HG02938 (cell line): ENCODE measurements around the gene SPAST.
A peak's percentile ranks its signal among the peaks of the same experiment; 100 is the strongest.
"Not testable (repeated sequence)": the region's sequence is repeated elsewhere in the genome, so short reads cannot be mapped to it uniquely, and the experiment has no call there.

ENCODE experiments used
- ATAC-seq: cut with Tn5 transposase; IDR thresholded peaks from one replicate; pipeline ENCODE4 v1.9.1; 2021; ENCODE audit warnings: mild to moderate bottlenecking, moderate library complexity; ENCODE audit not compliant: unreplicated experiment

SPAST gene

DNA sequence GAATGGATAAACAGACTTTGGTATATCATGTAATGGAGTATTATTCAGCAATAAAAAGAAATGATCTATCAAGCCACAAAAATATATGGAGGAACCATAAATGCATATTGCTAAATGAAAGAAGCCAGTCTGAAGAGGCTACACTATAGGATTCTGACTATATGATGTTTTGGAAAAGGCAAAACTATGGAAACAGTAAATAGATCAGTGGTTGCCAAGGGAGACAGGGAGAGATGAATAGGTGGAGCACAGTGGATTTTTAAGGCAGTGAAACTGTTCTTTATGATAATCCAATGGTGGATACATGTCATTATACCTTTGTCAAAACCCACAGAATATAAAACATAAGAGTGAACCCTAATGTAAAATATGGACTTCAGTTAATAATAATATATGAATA is 61.3 kb downstream of the SPAST start:
- no peak for ATAC-seq

DNA sequence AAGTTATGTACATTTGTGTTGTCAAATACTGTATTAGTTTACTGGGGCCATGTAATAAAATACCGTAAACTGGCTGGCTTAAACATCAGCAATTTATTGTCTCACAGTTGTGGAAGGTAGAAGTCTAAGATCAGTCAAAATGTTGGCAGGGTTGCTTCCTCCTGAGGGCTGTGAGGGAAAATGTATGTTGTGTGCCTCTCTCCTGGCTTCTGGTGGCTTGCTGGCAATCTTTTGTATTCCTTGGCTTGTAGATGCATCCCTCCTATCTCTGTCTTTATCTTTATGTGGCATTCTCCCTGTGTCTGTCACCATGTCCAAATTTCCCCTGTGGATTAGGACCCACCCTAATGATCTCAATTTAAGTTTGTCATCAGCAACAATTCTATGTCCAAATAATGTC is 65.3 kb downstream of the SPAST start:
- ATAC-seq, result no peak

DNA sequence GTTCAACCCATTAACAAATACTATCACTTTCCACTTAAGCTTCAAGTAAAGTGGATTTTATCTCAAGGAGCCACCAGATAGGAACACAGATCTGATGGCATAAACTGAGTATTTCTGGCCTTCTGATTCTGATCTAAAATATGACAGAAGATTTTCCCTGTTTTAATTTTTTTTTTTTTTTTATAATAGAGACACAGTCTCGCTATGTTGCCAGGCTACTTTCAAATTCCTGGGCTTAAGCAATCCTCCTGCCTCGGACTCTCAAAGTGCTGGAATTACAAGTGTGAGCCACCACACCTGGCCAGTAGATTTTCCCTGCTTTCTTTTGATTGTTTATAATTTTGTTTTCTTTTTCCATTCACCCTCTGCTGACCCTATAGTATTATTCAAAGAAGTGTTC is 65.7 kb downstream of the SPAST start:
- no peak for ATAC-seq

DNA sequence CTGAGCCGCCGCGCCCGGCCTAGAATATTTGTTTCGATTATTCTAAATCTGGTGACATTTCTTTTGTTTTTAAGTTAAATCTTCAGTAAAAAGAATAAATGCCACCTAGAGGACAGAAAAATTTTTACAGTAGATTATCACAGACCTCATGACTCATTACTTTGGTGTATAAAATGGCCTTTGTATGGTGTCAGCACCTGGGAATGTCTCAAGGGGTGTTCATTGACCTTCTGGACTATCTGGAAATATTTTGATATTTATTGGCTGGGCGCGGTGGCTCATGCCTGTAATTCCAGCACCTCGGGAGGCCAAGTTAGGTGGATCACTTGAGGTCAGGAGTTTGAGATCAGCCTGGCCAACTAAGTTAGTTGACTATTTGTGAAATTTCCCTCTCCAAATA is 72.1 kb downstream of the SPAST start:
- ATAC-seq, result no peak

GRCh38 chr2:32136097-32136496 is 72.7 kb downstream of the SPAST start:
- ATAC-seq, result no peak

DNA sequence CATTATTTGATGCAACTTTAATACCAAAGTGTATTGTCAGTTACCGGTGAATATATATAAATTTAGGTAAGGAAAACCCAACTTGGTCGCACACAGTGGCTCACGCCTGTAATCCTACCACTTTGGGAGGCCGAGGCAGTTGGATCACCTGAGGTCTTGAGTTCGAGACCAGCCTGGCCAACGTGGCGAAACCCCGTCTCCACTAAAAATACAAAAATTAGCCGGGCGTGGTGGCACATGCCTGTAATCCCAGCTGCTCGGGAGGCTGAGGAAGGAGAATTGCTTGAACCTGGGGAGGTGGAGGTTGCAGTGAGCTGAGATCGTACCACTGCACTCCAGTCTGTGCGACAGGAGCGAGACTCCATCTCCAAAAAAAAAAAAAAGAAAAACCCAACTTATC is 88.2 kb downstream of the SPAST start:
- not testable (repeated sequence) for ATAC-seq

DNA sequence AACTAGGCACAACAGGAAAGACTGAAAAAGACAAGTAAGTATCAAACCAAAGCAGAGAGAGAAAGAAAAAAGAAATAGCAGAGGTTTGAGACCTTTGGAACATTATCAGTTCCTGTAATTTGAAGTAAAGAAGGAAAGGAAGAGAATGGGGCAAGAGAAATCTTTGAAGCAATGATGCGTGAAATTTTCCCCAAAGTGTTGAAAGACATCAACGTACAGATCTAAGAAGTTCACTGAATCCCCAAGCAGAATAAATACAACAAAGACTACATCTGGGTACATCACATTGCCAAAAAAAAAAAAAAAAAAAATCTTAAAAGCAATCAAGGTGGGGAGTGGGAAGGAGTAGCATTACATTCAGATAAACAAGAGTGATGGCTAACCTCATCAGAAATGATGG is 96.3 kb downstream of the SPAST start:
- ATAC-seq, result no peak

- ATAC-seq, result no peak
These were observed 97.9 kb downstream of the SPAST start for GRCh38 chr2:32161296-32161695.

GRCh38 chr2:32164254-32164653 is 100.9 kb downstream of the SPAST start:
- ATAC-seq, result not testable (repeated sequence)

- ATAC-seq, result not testable (repeated sequence)
These were observed 101.6 kb downstream of the SPAST start for GRCh38 chr2:32165027-32165347.

DNA sequence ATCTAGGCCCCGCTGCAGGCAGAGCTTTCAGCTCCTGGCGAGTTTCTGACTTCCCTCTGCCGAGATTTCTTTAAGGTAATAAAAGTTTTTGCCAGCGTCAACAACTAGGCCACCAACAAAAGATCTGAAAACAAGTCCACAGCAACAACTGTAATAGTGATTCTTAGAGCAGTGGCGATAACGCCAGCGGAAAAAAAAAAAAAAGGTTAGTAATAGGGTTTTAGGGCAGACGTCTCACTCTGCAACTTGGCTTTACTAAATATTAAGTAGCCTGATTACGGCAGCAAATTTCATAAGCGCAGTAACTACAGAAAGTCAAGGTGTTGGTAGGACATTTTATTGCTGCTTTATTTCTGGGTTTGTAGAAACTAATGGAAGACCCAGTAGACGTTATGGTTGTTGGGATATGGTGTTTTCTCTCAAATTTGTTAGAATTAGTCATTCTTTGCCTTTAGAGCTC is 102.8 kb downstream of the SPAST start:
- ATAC-seq, result peak; percentile 4

GRCh38 chr2:32168513-32168912 is 105.2 kb downstream of the SPAST start:
- peak; percentile 50 for ATAC-seq

- ATAC-seq, result no peak
These were observed 109.5 kb downstream of the SPAST start for GRCh38 chr2:32172870-32173269.

- ATAC-seq, result no peak
These were observed 119.3 kb downstream of the SPAST start for GRCh38 chr2:32182667-32183066.

DNA sequence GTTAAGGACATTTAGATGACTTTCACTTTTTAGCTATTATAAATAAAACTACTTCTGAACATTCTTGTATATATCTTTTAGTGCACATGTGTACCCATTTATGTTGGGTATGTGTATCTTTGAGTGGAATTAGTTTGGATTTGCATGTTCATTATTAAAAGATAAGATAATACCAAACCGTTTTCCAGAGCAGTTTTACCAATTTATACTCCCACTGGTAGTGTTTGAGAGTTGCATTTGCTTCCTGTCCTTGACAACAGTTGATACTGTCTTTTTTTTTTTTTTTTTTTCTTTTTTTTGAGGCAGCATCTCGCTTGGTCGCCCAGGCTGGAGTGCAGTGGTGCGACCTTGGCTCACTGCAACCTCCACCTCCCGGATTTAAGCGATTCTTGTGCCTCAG is 125.7 kb downstream of the SPAST start:
- ATAC-seq, result no peak

DNA sequence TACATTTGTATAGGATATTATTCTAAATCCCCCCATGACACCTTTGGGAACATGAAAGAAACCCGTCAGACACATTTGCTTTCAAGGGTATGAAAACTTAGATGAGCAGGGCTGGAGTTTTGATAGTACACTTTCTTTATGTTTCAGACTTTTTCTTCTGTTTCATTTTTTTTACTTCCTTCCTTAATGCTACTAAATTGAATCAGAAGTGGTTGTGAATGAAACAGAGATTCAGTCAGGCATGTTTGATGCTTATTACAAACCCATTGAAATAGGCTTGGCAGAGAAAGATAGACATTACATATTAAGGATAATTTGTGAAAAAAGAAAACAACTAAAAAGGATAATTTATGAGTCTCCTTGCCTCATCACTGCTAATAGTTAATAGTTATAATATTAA is 129.1 kb downstream of the SPAST start:
- ATAC-seq, result no peak

DNA sequence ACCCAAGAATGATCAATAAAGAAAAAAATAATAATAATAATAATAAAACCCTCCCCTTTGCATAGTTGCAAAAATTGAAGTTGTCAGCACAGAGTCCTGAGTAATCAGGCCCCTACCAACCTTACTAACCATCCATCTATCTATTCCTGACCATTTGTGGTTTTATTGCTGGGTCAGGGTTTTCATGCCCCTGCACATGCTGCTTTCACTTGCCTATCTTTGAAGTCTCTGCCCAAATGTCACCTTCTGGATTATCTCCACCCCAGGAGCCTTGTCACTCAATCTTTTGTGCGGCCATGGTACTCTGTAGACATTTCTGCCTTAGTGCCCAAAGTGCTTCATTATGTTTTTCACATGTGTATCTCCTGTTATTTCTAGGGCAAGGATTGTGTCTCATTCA is 137.5 kb downstream of the SPAST start:
- ATAC-seq, result no peak

GRCh38 chr2:32203428-32203827 is 140.1 kb downstream of the SPAST start:
- ATAC-seq, result not testable (repeated sequence)
